ENCODE results near the gene PDE1C.
"Not testable (repeated sequence)": the region's sequence is repeated elsewhere in the genome, so short reads cannot be mapped to it uniquely, and the experiment has no call there.

PDE1C gene

DNA sequence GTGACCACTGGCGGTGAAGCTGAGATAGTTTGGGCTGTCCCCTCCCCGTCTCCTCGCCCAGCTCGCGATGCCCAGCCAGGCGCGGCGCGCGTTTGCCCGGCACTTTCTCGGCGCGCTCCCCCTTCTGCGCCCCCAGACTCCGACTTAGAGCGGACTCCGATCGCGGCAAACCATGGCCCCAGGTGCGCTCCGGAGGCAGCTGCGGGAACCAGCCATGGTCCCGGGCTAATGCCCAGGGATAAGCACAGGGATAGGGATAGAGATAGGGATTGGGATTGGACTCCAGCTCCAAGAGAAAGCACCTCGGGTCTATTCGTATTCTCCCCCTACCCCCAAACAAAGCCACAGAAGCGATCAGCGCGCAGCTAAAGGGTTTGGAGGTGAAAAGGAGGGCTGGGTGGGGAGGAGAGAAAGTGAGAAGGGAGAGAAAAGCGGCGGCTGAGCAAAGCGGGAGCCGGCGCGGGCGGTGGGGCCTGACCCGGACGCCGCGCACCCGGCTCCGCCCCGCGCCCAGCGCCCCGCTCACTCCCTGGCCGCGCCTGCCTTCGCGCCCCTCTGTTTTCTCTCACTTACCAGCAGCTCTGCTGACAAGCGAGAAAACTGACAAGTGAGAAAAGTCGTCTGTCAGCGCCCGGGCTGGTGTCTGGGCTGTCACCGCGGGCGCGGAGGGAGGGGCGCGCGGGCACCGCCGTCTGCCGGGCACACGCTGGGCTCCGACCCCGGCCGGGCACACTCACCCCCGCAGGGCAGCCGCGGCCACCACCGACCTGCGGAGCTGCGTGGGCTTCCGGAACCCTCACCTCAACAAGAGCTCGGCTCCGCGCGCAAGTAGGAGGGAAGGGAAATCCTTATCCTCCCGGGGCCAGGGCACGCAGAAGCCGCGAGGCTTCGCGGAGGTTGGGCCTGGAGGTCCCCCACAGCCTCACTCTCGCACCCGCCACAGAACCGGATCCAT lies at the start of gene PDE1C:
PDE1C (minus strand) TSS at position 2 of the 955 bp plus-strand sequence.
- DNase-seq, result no peak

DNA sequence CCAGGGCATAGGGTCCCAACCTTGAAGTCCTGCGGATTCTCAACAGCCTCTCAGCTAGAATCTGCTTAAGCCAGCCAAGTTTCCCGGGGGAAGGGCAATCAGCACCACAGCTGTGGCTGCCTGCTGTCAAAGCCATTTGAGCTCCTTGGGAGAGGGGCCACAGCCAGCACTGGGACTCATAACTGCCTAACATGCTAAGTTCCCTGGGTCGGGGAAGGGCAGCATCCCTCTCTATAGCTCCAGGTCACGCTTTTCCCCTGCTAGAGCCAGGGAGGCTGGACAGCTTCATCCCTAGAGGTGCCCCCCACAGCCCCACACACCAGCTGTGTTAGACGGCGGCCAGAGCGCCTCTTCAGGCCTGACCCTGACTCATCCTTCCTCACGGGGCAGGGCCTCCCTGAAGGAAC lies 49.6 kb upstream of the PDE1C start:
- DNase-seq, result no peak

DNA sequence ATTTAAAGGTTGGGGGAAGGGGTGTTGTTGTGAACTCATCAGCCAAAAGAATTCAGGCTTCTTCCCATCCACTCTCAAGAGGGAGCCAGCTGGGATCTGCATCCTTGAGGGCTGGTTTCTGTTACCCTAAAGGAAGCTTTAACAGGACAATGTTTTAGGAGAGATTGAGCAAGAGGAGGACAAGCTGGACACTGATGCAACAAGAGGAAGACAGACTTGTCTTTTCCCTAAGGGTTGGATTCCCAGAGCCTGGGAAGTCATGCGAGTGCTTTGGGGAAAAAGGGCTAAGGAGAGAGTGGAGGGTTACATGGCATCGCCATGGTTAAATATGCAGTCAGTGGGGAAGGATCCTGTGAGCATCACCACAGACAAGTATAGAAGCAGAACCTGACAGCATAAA lies 47.6 kb upstream of the PDE1C start:
- DNase-seq, result no peak

DNA sequence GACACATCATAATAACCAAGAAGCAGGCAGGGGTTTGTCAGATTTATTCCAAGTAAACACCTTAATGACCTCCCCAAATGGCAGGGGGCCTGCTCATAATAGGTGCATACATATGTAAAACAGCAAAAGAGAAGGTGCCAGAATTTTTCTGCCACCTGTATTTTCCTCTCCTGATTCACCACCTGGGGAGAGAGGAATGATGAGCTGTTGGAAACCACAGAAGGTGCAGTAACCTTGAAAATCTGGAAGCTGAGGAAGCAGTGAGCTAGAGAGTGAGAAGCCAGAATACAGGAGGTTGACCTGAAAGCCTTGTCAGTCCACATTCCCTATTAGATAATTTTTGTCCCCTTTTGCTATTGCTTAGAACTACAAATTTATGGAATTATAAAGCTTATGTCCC lies 46.2 kb upstream of the PDE1C start:
- no peak for DNase-seq

DNA sequence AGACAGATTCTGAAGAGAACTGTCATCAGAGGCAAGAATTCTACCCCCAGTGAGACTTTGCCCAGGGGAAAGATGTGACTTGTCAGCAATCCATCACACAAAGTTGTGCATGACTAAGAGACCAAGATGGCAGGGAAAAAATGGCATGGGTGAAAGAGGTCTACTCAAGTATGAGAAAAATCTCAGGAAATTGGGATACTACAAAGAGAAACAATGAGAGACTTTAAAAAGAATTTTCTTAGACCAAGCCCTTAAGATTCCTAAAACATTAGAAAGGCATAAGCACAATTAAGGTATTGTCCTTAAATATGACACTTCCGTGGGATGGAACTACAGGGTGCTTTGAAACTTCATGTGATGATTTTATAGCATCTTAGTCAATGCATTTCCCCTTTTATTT lies 45.6 kb upstream of the PDE1C start:
- DNase-seq, result no peak

DNA sequence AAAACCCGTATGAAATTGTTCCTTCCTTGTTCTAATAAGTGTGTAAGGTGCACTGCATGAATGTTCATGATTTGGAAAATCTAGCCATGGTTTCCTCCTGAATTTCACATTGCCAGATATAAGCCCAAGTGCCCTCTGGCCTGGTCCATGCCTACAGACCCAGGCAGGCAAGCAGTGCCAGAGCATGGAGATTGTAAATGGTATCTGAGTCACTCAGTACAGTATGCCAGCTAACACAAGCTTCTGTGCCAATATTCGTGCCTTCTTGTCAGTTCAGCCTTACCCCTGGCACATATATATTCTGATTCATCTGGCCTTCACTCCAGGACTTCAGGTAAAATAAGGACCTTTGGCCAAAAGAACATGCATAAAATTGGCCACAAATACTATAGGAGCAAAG lies 38.4 kb upstream of the PDE1C start:
- DNase-seq, result no peak

DNA sequence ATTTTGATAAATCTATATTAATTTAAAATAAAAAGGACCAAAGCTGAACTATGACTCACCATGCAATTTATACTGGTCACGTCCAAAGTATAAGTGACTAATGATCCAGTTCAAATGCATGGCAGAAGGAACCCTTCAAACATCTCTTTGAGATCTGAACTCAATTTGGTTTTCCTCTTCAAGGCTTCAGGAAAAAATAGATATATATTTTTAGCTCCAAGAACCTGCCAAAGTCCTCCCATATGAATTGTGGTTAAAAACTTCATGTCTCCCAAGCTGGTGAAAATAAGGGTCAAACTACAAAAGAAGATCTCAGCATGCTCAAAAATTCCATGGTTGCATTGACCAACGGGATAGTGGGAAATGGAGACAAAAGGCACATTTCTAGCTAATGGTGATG lies 34.6 kb upstream of the PDE1C start:
- DNase-seq, result no peak

DNA sequence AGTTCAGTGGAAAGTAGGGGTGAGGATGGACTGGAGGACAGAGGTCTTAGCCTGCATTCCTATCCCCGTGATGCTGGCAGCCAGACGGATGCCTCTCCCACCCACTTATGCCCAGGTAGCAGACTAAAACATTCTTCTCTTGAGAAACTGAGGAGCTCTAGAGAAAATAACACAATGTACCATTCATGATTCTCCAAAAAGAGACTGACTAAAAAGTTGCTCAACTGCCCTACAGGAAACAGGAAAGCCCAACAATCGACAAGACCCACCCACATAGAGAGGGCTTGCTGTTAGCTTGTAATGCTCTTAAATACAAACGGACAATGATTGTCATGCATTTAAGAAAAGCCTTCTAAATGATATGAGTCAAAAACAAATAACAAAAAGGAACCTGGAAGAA lies 33.2 kb upstream of the PDE1C start:
- no peak for DNase-seq

DNA sequence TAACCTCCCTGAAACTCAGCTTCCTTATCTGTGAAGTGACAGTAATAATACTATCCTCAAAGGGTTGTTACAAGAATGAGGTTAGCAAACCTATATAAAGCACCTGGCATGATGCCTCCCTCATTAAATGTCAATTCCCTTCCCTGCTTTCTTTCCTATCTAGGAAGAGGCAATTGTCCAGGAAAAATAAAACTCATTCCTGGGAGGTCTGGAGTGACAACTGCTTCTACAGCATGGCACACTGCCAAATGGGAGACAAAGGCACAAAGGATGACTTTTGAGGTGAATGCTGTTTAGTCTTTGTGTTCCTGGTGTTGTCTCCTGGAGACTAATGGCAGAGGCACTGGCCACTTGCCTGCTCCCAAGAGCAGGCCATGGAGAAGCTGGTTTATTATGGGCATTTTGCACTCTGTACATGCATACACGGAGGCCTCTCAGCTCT lies 32.2 kb upstream of the PDE1C start:
- no peak for DNase-seq

DNA sequence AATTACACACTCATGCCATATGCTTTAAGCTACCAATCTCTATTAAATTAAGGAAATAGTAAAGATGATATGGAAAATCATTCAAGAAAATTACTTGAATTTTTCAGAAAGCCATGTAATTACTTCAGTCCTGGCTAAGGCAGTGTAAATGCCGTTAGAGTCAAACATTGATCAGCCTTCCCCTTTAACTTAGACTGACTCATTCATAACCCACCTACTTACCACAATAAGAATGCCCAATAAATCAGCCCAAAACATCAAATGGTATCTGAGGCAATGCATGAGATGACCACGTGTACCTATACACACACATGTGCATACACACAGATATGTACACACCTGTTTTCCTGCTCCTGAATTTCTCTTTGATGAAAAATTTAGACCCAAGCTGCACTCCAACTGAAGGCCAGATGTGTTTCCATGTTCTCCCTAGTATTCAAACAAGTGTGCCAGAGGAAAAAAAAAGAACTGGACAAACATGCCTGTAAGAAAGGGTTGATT lies 30.2 kb upstream of the PDE1C start:
- DNase-seq, result no peak

DNA sequence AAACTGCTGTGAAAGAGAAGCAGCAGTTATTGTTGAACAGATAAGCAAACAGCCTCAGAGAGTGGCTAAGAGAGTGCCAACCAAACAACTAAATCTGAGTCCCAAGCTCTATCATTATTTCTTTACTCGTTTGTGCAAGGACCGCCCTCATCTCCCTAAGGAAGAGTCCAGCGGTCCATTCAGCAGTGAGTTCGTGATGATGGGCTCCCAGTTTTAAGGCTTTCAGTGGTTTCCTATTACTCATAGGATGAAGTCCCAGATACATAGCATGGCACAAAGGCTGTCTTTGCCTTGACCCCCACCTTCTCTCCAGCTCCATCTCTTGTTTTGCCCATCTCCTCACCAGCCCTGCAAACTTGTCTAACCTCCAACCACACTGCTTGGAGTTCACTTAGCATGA lies 24.3 kb upstream of the PDE1C start:
- DNase-seq, result no peak

DNA sequence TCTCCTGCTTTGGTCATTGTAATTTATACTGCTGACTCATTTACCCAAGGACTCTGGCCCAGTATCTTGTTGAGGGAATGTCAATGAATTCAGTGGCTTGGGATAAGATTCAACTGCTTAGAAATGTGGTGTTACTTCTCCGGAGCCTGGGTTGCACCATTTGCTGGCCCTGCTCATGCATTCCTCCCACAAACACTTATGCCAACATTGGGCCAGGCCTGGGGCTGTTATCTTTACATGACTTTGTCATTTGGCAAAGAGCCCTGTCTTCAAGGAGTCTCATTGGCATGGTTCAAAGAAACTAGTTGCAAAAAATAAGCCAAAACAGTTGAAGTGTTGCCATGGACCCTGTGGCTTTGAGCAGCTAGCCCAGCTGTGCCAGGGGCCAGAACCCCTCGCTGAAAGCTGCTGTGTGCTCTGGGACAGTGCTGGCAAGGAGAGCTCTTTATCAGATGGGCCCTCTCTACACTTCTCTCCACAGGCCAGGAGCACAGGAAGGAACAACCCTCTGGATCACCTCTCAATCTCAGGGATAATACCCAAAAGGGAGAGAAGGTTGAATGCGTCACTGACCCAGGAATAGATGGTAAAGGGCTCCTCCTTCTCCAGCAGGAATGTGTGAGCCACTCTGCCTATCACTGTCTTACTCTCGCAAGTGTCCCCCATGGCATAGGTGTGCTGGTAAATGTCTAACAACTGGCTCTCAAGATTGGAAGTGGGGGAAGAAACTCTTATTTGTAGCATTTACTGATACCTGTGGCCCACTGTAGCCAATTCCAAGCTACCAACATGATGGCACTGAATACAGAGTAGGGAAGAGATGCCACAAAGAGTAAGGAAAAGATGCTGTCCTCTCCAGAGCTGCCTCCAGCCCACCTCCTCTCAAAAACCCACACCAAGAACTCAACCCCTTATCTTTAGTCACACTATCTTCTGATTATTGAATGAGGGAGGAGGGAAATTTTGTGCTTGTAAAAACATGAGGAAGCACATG lies 23.5 kb upstream of the PDE1C start:
- DNase-seq, result no peak

DNA sequence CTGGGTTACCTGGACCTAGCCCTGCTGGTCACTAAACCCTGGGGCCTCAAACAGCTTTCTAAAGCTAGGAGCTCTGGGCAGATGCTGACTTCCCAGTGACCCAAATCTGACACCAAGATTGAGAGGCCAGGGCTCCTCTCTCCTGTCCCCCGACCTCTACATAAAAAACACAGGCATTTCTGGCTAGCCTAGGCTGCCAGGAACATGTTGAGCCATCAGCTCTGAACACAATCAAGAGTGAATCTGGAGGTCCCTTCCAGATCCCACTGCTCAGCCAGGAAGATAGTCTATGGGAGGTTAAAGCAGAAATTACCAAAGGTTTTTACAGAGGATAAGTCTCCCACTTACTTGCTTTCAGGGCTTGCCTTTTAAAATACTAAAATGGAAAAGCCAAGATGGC lies 22.1 kb upstream of the PDE1C start:
- DNase-seq, result no peak

DNA sequence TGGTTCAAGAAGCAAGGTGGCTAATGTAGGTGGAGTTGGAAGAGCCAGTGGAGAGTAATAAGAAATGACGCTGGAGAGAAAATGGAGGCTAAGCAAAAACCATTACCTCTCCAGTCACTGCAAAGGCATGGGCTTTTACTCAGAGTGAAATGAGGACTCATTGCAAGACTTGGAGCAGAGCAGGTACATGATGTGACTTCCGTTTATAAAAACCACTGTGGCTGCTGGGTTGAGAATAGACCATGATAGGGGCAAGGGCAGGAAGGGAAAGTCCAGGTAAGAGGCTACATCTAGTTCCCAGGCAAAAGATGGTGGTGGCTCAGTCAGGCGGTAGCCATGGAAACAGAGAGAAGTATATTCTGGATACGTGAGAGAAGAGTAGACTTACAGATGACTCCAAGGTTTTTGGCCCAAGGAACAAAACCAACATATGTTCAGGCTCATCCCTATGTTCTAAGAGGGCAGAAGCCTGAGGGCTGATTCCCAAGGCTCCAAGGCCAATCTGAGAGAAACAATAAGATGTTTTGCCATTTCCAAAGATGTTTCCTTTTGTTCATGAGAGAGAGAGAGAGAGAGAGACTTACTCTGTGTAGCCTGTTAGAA lies 21.5 kb upstream of the PDE1C start:
- no peak for DNase-seq

DNA sequence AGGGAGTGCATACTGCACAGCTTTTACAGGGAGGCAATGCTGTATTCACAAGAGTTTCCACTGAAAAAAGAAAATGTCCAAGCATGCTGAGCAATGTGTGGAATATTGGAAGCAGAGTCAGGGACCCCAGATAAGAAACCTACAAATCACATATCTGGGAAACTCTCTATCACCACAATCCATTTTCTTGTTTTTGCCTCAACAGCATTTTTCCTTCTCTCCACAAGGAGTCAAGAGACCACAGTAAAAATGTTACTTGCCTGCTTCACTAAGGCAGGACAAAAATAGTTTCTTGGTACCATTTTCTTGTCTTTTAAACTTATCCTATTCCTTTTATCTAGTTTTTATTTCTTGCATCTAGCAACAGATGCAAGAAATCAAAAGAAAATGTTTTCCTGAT lies 19.5 kb upstream of the PDE1C start:
- no peak for DNase-seq

DNA sequence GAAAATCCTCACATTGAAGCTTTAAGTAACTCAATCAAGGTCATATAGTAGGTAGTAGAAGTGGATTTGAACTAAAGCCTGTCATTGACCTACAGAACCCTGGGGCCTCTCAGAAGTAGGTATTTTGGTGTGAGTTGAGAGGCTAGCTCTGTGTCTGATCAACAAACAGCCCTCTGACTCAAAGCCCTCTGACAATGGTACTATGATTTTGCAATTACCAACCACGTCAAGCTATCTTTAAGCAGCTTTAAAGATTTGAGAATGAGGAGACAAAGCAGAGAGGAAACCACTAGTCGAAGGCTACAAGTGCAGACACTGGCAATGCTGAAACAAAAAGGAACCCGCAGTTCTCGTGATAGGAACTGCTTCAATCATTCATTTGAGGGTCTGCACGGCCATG lies 19.0 kb upstream of the PDE1C start:
- no peak for DNase-seq

DNA sequence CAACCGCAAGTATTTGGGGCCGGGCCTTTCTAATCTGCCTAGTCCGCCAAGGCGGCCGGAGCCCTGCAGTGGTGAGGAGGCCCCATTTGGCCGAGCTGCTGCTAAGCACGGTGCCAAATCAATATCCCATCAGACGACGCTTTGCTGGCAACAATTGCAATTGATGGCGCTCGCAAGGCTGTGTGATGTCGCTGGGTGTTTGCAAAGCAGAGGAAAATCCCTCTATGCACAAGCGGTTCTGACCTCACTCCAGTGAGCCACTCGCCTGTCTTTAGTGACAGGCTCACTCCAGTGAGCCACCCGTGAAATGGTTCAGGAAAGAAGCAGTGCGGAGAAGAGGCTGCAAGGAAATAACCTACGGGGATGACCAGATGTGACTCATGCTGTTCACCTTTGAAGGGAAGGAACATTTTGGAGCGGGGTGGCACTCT lies 18.3 kb upstream of the PDE1C start:
- DNase-seq, result no peak

DNA sequence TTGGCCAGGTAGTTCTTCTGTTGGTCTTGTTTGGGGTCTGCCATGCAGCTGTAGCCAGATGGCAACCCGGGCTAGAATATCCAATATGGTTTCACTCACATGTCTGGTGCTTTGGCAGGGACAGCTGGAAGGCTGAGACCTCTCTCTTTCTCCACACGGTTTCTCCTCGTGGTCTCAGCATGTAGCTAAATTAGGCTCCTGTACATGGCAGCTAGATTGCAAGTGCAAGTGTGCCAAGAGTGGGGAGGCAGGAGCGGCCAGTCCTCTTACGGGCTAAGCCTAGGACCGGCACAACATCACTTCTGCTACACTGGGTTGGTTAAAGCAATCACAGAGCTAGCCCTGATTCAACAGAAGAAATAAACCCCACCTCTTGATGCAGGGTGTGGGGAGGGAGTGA lies 9.3 kb upstream of the PDE1C start:
- DNase-seq, result no peak

DNA sequence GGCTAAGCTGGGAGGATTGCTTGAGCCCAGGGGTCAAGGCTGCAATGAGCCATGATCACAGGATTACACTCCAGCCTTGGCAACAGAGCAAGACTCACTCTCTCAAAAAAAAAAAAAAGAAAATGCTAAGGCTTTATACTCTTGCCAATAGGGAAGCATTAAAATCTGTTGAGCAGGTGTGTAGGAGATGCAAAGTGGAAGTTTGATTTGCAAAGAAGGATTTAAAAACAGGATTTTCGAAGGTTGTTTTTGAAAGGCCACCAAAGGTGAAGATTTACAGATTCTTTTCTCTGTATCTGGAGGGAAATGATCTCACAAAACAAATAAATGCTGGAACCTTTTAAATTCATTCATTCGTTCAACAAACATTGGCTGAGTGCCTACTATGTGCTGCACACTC lies 8.6 kb upstream of the PDE1C start:
- DNase-seq, result no peak

DNA sequence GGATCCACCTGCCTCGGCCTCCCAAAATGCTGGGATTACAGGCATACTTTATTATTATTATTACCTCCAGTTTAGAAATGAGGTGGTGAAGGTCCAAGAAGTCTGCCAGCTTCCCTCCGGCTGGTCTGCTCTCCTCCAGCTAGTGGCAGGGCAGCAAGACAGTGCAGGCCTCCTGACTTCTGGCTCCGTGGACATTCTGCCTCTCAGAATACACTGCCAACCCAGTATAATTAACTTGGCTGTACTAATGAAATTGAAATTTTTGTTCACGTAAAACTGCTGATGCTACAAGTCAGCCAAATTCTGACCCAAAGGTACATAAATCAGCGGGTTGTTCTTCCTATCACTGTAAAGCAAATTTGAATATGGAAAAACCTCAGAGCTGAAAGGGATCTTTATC lies 7.6 kb upstream of the PDE1C start:
- DNase-seq, result no peak

DNA sequence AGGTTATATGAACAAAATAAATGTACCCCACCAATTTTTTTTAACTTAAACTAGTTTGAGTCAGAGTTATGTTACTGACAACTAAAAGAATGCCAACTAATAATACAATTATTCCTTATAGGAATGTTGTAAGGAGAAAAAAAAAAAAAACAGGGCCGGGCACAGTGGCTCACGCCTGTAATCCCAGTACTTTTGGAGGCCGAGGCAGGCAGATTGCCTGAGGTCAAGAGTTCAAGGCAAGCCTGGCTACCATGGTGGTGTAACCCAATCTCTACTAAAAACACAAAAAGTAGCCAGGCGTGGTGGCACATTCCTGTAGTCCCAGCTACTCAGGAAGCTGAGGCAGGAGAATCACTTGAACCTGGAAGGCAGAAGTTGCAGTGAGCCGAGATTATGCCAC lies 6.6 kb upstream of the PDE1C start:
- DNase-seq, result not testable (repeated sequence)

DNA sequence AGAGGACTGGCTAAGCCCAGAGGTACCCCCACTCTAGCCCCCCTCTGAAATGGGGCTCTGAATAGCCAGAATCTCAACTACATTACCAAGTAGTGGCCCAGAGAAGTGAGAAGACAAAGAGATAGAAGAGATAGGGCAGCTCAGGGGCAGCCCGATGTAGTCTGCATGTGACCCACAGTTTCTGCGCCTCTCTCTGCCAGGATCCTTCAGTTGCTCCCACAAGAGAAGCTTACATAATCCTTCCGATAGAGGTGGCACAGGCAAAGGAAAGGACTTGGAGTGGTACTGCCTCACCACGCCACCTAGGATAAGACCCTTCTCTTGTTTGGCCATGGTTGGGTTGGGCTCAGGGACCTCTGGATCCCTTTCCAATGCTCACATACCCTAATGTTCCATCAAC lies 5.4 kb upstream of the PDE1C start:
- no peak for DNase-seq
